DND-41 (cell line): ENCODE data around the gene TSN.
A peak's percentile ranks its signal among the peaks of the same experiment; 100 is the strongest.

ENCODE experiments used
- ATAC-seq: fragments of 200-7000 bp; cut with Tn5 transposase; 3 replicates; pipeline ENCODE4 v1.9.1; 2021; ENCODE audit warnings: low read depth; ENCODE audit not compliant: insufficient read depth
- DNase-seq: peaks from one replicate; pipeline ENCODE4 v3.0.0-alpha.2; 2020
- H2AFZ ChIP-seq: 2 replicates; pipeline ENCODE4 v1.6.0; 2012; ENCODE audit warnings: low read depth, low read length
- H3K27ac ChIP-seq: 2 replicates; pipeline ENCODE4 v1.5.1; 2012; ENCODE audit warnings: low read length, inconsistent platforms
- H3K27me3 ChIP-seq: fragments of 200-600 bp; sonication (generic); 2 replicates; pipeline ENCODE4 v1.6.0; 2012; ENCODE audit warnings: low read length, mild to moderate bottlenecking, inconsistent platforms; ENCODE audit not compliant: insufficient read depth, poor library complexity
- H3K36me3 ChIP-seq: 2 replicates; pipeline ENCODE4 v1.5.1; 2012; ENCODE audit warnings: low read length, inconsistent platforms; ENCODE audit not compliant: insufficient read depth
- H3K4me1 ChIP-seq: 2 replicates; pipeline ENCODE4 v1.5.1; 2012; ENCODE audit warnings: mild to moderate bottlenecking, low read length; ENCODE audit not compliant: insufficient read depth
- H3K4me2 ChIP-seq: 2 replicates; pipeline ENCODE4 v1.6.0; 2012; ENCODE audit warnings: mild to moderate bottlenecking, moderate library complexity, low read length, inconsistent platforms; ENCODE audit not compliant: insufficient read depth
- H3K4me3 ChIP-seq, 2 experiments: fragments of 200-600 bp in 1 of 2; shearing (Covaris generic) in 1 of 2; 2 replicates each; pipeline ENCODE4 v1.5.1; 2012 to 2016; ENCODE audit warnings: inconsistent platforms in 2 of 2, low read length in 2 of 2, mild to moderate bottlenecking in 2 of 2, low read depth in 1 of 2, moderate library complexity in 1 of 2
- H3K79me2 ChIP-seq: 2 replicates; pipeline ENCODE4 v1.6.0; 2012; ENCODE audit warnings: low read length, inconsistent platforms; ENCODE audit not compliant: insufficient read depth
- H3K9ac ChIP-seq: 2 replicates; pipeline ENCODE4 v1.6.0; 2012; ENCODE audit warnings: low read depth, mild to moderate bottlenecking, inconsistent platforms, low read length, moderate library complexity
- H3K9me3 ChIP-seq: 2 replicates; pipeline ENCODE4 v1.5.1; 2012; ENCODE audit warnings: low read length, moderate library complexity, mild to moderate bottlenecking, inconsistent platforms; ENCODE audit not compliant: insufficient read depth, severe bottlenecking
- H4K20me1 ChIP-seq: 2 replicates; pipeline ENCODE4 v1.6.0; 2012; ENCODE audit warnings: low read length; ENCODE audit not compliant: insufficient read depth
- CTCF ChIP-seq: IDR thresholded peaks from 2 replicates; pipeline ENCODE4 v1.5.1; 2012; ENCODE audit warnings: borderline replicate concordance, low read length, moderate library complexity, mild to moderate bottlenecking; ENCODE audit not compliant: poor library complexity, severe bottlenecking; ENCODE audit errors: extremely low read depth
- EZH2 ChIP-seq: IDR thresholded peaks from 3 replicates; pipeline ENCODE4 v1.6.1; 2012; ENCODE audit warnings: borderline replicate concordance, low read depth, mild to moderate bottlenecking, moderate library complexity, low read length, inconsistent platforms; ENCODE audit not compliant: severe bottlenecking

TSN gene

GRCh38 chr2:121748202-121748601 is 7.2 kb upstream of the TSN start:
- H3K4me1 ChIP-seq, result no peaks in the 10 kb centered on the region
- DNase-seq (peak; percentile 20), ATAC-seq (peak; percentile 55; the same call in 1 of the 3 replicates)
- H3K27me3 ChIP-seq, result no peaks in the 10 kb centered on the region
- no peak overlapping the region for H2AFZ ChIP-seq
- H3K9ac ChIP-seq, result no peak overlapping the region
- H3K79me2 ChIP-seq, result no peaks in the 10 kb centered on the region
- no peak overlapping the region for H3K4me2 ChIP-seq
- H3K4me3 ChIP-seq, result no peak overlapping the region
- no peaks in the 10 kb centered on the region for H4K20me1 ChIP-seq
- no peak for TF ChIP-seq EZH2
- TF ChIP-seq CTCF, result peak; percentile 29
- H3K27ac ChIP-seq, result no peak overlapping the region
- no peaks in the 10 kb centered on the region for H3K36me3 ChIP-seq
- H3K9me3 ChIP-seq, result no peaks in the 10 kb centered on the region

- Histone ChIP-seq H3K4me3 (peak overlapping the region; percentile 63 to 79; a peak in 3 of 4 replicates), H3K27ac (peak overlapping the region; percentile 79), H4K20me1 (no peaks in the 10 kb centered on the region), H3K36me3 (peaks cover 21% of the 10 kb centered on the region), H3K4me2 (peak overlapping the region; percentile 87), H2AFZ (peak overlapping the region; percentile 86), H3K9me3 (no peaks in the 10 kb centered on the region), H3K9ac (peak overlapping the region; percentile 64), H3K27me3 (no peaks in the 10 kb centered on the region), H3K4me1 (peaks cover 34% of the 10 kb centered on the region), H3K79me2 (peaks cover 51% of the 10 kb centered on the region)
- no peak for TF ChIP-seq EZH2
- TF ChIP-seq CTCF, result no peak
- no peak for DNase-seq
- 0 out of 3 replicates have a peak, but pooled peaks have one; percentile 9 for ATAC-seq
Observed at GRCh38 chr2:121754851-121755236, 607 bp upstream of the TSN start.

GRCh38 chr2:121764681-121765228 is 9.3 kb downstream of the TSN start:
- Histone ChIP-seq H4K20me1 (no peaks in the 10 kb centered on the region), H3K9me3 (no peaks in the 10 kb centered on the region), H3K79me2 (peaks cover 9% of the 10 kb centered on the region), H3K4me2 (no peak overlapping the region), H3K27me3 (no peaks in the 10 kb centered on the region), H2AFZ (no peak overlapping the region), H3K9ac (no peak overlapping the region), H3K4me3 (no peak overlapping the region), H3K27ac (no peak overlapping the region), H3K36me3 (peaks cover 81% of the 10 kb centered on the region), H3K4me1 (no peaks in the 10 kb centered on the region)
- DNase-seq (no peak), ATAC-seq (no peak)
- no peak for TF ChIP-seq CTCF
- TF ChIP-seq EZH2, result no peak
